ENCODE results near the gene XKR8. TPM values are rescaled to one million over a fixed set of nuclear protein-coding genes. Genes with fewer than 3 reads are reported as not detected.
A peak's percentile ranks its signal among the peaks of the same experiment; 100 is the strongest.

XKR8 gene
- total and polyA plus RNA-seq, 3 donors from 2014 or later: 7.8 to 11.7 (median 10.9) TPM

DNA sequence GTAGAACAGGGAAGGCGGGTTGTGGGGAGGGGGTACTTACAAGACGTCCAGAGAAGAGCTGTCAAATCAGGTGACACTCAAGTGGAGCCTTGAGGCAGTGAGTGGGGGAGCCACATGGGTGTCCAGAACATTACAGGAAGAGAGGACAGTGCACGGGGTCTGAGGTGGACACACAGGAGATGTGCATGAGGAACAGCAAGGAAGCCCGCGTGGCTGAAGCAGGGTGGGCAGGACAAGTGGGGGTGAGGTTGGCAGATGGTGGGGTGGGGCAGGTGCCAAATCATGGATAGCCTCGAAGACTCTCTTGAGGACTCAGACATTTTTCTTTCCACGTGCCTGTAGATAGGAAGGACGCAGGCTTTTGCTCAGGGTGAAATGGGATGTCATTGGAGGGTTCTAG, 24.1 kb upstream of the XKR8 start:
- H3K9me3 ChIP-seq: no peaks in the 10 kb centered on the region
- intact Hi-C loops (cut with DNase I; ENCODE audit: low total_unique reads): no loop called here
- H3K4me1 ChIP-seq: peaks cover 6% of the 10 kb centered on the region
- WGBS, 2 donors: 57 to 60% methylated on average over 8 of the region's 8 CpGs
- DNase-seq: no peak
- no peaks in the 10 kb centered on the region for H3K36me3 ChIP-seq (ENCODE audit: low read depth, missing control alignments)
- H3K4me3 ChIP-seq: no peak overlapping the region
- H3K27ac ChIP-seq: no peak overlapping the region
- no peaks in the 10 kb centered on the region for H3K27me3 ChIP-seq
- TF ChIP-seq POLR2A (IDR thresholded peaks at IDR 0.05): no peak
- TF ChIP-seq, protein P1, sequence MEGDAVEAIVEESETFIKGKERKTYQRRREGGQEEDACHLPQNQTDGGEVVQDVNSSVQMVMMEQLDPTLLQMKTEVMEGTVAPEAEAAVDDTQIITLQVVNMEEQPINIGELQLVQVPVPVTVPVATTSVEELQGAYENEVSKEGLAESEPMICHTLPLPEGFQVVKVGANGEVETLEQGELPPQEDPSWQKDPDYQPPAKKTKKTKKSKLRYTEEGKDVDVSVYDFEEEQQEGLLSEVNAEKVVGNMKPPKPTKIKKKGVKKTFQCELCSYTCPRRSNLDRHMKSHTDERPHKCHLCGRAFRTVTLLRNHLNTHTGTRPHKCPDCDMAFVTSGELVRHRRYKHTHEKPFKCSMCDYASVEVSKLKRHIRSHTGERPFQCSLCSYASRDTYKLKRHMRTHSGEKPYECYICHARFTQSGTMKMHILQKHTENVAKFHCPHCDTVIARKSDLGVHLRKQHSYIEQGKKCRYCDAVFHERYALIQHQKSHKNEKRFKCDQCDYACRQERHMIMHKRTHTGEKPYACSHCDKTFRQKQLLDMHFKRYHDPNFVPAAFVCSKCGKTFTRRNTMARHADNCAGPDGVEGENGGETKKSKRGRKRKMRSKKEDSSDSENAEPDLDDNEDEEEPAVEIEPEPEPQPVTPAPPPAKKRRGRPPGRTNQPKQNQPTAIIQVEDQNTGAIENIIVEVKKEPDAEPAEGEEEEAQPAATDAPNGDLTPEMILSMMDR (IDR thresholded peaks at IDR 0.05): no peak

DNA sequence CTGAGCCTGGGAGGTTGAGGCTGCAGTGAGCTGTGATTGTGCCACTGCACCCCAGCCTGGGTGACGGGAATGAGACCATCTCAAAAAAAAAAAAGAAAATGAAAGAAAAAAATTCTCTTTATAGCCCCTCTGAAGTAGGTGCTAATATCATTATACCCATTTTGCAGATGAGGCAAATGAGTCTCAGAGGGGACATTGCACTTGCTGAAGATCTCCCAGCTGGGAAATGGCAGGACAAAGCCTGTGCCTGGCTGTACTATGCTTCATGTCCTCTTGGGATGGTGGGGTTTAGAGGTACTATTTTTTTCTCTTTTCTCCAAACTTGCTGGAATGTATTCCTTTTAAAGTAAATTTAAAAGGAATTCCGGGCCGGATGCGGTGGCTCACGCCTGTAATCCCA, 23.4 kb upstream of the XKR8 start:
- H3K4me1 ChIP-seq: peaks cover 6% of the 10 kb centered on the region
- 61 to 89% methylated on average over 5 of the region's 5 CpGs for WGBS, 2 donors

DNA sequence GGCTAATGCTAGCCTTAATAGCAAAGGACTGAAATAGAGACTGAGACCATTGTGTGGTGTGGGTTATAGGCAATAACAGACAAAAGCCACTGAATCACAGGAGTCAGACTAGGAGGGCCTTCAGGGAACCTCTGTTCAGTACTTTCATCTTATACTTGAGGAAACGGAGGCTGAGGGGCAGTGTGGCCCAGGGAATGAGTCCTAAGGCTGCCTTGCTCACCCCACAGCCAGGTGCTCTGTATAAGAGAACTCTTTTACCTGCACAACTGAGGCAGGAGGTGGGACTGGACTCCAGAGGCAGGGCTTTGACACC, 22.3 kb upstream of the XKR8 start:
- Histone ChIP-seq H3K4me1 (peaks cover 9% of the 10 kb centered on the region), H3K36me3 (ENCODE audit: low read depth, missing control alignments) (no peaks in the 10 kb centered on the region), H3K27ac (no peak overlapping the region), H3K27me3 (no peaks in the 10 kb centered on the region), H3K9me3 (no peaks in the 10 kb centered on the region), H3K4me3 (no peak overlapping the region)
- no peak for TF ChIP-seq POLR2A (IDR thresholded peaks at IDR 0.05)
- TF ChIP-seq, protein P1 (IDR thresholded peaks at IDR 0.05): no peak
- no peak for DNase-seq
- intact Hi-C loops (cut with DNase I; ENCODE audit: low total_unique reads): no loop called here
- WGBS, 2 donors: 79 to 100% methylated on average over 1 of the region's 1 CpG

More for the DNA sequence above, 23.4 kb upstream of the XKR8 start:
- Histone ChIP-seq H3K9me3 (no peaks in the 10 kb centered on the region), H3K27me3 (no peaks in the 10 kb centered on the region), H3K36me3 (ENCODE audit: low read depth, missing control alignments) (no peaks in the 10 kb centered on the region), H3K27ac (no peak overlapping the region), H3K4me3 (no peak overlapping the region)
- DNase-seq: no peak
- TF ChIP-seq POLR2A (IDR thresholded peaks at IDR 0.05): no peak
- TF ChIP-seq, protein P1 (IDR thresholded peaks at IDR 0.05): no peak
- intact Hi-C loops (cut with DNase I; ENCODE audit: low total_unique reads): no loop called here

DNA sequence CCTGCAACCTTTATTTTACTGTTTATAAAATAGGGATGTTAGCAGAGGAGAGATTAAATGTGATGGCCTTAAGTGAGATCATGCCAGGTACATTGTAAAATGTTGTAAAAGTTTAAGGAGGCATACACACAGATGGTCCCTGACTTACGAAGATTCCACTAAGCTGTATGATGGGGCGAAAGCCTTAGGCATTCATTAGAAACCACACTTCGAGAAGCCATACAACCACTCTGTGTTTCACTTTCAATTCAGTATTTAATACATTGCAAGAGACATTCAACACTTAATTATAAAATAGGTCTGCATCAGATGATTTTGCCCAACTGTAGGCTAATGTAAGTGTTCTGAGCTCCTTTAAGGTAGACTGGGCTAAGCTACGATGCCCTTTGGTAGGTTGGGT, 21.3 kb upstream of the XKR8 start:
- Histone ChIP-seq H3K27ac (no peak overlapping the region), H3K27me3 (no peaks in the 10 kb centered on the region), H3K4me1 (peaks cover 9% of the 10 kb centered on the region), H3K9me3 (no peaks in the 10 kb centered on the region), H3K36me3 (ENCODE audit: low read depth, missing control alignments) (no peaks in the 10 kb centered on the region), H3K4me3 (no peak overlapping the region)
- 89 to 92% methylated on average over 4 of the region's 4 CpGs for WGBS, 2 donors
- no peak for TF ChIP-seq POLR2A (IDR thresholded peaks at IDR 0.05)
- TF ChIP-seq, protein P1 (IDR thresholded peaks at IDR 0.05): no peak
- no peak for DNase-seq
- intact Hi-C loops (cut with DNase I; ENCODE audit: low total_unique reads): no loop called here

DNA sequence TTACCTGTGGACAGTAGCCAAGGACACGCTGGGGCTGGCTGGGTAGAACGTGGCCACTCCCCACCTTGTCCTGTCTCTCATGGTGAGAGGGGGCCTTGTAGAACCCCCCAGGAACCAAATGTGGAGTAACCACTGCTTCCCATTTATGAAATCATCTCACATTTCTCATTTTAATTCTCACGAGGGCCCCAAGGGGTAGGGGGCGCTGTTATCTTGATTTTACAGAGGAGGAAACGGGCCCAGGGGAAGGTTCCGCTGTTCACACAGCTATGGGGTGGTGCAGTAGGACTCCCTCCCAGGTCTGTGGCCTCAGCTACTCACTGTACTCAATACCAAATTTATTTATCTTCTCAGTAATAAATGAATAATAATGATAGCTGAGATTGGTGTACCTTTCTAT, 19.5 kb upstream of the XKR8 start:
- WGBS, 2 donors: 46 to 58% methylated on average over 6 of the region's 6 CpGs
- intact Hi-C loops (cut with DNase I; ENCODE audit: low total_unique reads): no loop called here
- peak; percentile 36 for DNase-seq

More for the DNA sequence above, 19.5 kb upstream of the XKR8 start:
- Histone ChIP-seq H3K4me1 (peaks cover 6% of the 10 kb centered on the region), H3K27ac (no peak overlapping the region), H3K27me3 (no peaks in the 10 kb centered on the region), H3K4me3 (no peak overlapping the region), H3K36me3 (ENCODE audit: low read depth, missing control alignments) (no peaks in the 10 kb centered on the region), H3K9me3 (no peaks in the 10 kb centered on the region)
- TF ChIP-seq, protein P1 (IDR thresholded peaks at IDR 0.05): no peak

Measured in testis (tissue), 3 donors.